ENCODE results near the gene TRIM25. TPM values are rescaled to one million over a fixed set of nuclear protein-coding genes. Genes with fewer than 3 reads are reported as not detected.

Gene TRIM25
- total RNA-seq, 1 experiment from 2014 or later: 32.5 TPM

DNA sequence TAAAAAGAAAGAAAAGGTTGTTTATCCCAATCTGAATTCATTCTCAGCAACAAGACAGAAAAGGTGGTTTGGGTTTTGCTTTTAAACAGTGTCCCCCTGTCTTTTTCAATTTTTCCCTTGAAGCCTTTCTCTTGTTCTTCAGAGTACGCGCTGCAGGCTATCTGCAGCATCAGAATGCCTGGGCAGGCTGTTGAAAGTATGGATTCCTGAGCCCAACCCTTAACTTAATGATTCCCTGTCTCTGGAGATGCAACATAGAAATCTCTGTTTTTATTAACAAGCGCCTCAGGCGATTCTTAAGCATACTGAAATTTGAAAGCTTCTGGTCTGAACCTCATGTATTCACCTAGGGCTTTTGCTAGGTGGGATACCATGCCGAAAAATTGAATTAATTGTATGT is 47.8 kb downstream of the TRIM25 start:
- H2BK12ac ChIP-seq (ENCODE audit: insufficient read length, low read depth, low read length): no peak overlapping the region
- H2BK120ac ChIP-seq (ENCODE audit: low read depth, low read length, poor library complexity, severe bottlenecking): no peak overlapping the region
- no peak overlapping the region for H3K27ac Mint-ChIP-seq
- H2BK20ac ChIP-seq (ENCODE audit: low read depth, low read length, poor library complexity, severe bottlenecking): no peak overlapping the region
- H2BK15ac ChIP-seq (ENCODE audit: low read depth, low read length): no peak overlapping the region
- no peaks in the 10 kb centered on the region for H3K27me3 Mint-ChIP-seq (ENCODE audit: low read depth)
- H3K4me1 ChIP-seq (ENCODE audit: insufficient read depth, low read length): no peaks in the 10 kb centered on the region
- no peak overlapping the region for H3K56ac ChIP-seq (ENCODE audit: insufficient read length, low read depth, low read length)
- no peaks in the 10 kb centered on the region for H3K9me3 Mint-ChIP-seq
- H3K18ac ChIP-seq (ENCODE audit: insufficient read length, low read depth, low read length): no peak overlapping the region
- TF ChIP-seq, protein P1, sequence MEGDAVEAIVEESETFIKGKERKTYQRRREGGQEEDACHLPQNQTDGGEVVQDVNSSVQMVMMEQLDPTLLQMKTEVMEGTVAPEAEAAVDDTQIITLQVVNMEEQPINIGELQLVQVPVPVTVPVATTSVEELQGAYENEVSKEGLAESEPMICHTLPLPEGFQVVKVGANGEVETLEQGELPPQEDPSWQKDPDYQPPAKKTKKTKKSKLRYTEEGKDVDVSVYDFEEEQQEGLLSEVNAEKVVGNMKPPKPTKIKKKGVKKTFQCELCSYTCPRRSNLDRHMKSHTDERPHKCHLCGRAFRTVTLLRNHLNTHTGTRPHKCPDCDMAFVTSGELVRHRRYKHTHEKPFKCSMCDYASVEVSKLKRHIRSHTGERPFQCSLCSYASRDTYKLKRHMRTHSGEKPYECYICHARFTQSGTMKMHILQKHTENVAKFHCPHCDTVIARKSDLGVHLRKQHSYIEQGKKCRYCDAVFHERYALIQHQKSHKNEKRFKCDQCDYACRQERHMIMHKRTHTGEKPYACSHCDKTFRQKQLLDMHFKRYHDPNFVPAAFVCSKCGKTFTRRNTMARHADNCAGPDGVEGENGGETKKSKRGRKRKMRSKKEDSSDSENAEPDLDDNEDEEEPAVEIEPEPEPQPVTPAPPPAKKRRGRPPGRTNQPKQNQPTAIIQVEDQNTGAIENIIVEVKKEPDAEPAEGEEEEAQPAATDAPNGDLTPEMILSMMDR (conservative IDR thresholded peaks at IDR 0.05): no peak
- no peak overlapping the region for H3K4me2 ChIP-seq (ENCODE audit: insufficient read depth, insufficient read length, low read length)
- H3K27ac ChIP-seq (ENCODE audit: insufficient read length, low read depth, low read length): no peak overlapping the region
- no peaks in the 10 kb centered on the region for H3K79me2 ChIP-seq (ENCODE audit: insufficient read depth, low read length)
- no peak for DNase-seq
- no peak overlapping the region for H2AFZ ChIP-seq (ENCODE audit: low read length)
- no peak overlapping the region for H4K5ac ChIP-seq (ENCODE audit: insufficient read length, low read depth, low read length)
- H3K79me1 ChIP-seq (ENCODE audit: insufficient read depth, low read depth, low read length, poor library complexity, severe bottlenecking): no peaks in the 10 kb centered on the region
- H3K27me3 ChIP-seq (ENCODE audit: insufficient read depth, low read length): no peaks in the 10 kb centered on the region
- no peaks in the 10 kb centered on the region for H4K20me1 ChIP-seq (ENCODE audit: control insufficient read depth, insufficient read depth, insufficient read length)
- H3K9me3 ChIP-seq (ENCODE audit: control insufficient read depth, low read depth, low read length): no peaks in the 10 kb centered on the region
- H4K8ac ChIP-seq (replicated peaks; ENCODE audit: insufficient read length, low read depth, low read length): no peak overlapping the region
- H3K23ac ChIP-seq (ENCODE audit: insufficient read length, low read depth, low read length): no peak overlapping the region
- no peak overlapping the region for H2BK5ac ChIP-seq (ENCODE audit: insufficient read length, low read length)
- H3T11ph ChIP-seq (ENCODE audit: low read length): no peak overlapping the region
- no peak overlapping the region for H3K14ac ChIP-seq (ENCODE audit: insufficient read depth, low read length)
- no peak overlapping the region for H3K4me3 Mint-ChIP-seq
- H4K91ac ChIP-seq (ENCODE audit: insufficient read length, low read depth, low read length): no peak overlapping the region
- H3K4me1 Mint-ChIP-seq: peaks cover 0 to 2% of the 10 kb centered on the region in 2 experiments; a peak in 2 of 4 replicates
- no peak overlapping the region for H3K9ac ChIP-seq (ENCODE audit: extremely low read depth, insufficient read length, low read length)
- peaks cover 0 to 5% (median 5%) of the 10 kb centered on the region in 3 experiments; a peak in 5 of 7 replicates for H3K36me3 Mint-ChIP-seq (ENCODE audit: insufficient read depth in 1 of 3, low read depth in 3 of 3)
- H2AK5ac ChIP-seq (ENCODE audit: insufficient read length, low read length): no peak overlapping the region
- no CpG with 5 or more reads among the region's 5 CpGs for WGBS (ENCODE audit: extremely low coverage, insufficient read length, low lambda C conversion rate)
- H3K4ac ChIP-seq (ENCODE audit: low read depth, low read length): no peak overlapping the region
- H3K23me2 ChIP-seq (ENCODE audit: insufficient read length, low read depth, low read length, poor library complexity, severe bottlenecking): no peaks in the 10 kb centered on the region

Data from H9 (cell line).